Keratinocyte (primary cell): Measurements from ENCODE around the gene ZNF219. TPM values are rescaled to one million over a fixed set of nuclear protein-coding genes. Genes with fewer than 3 reads are reported as not detected.
A peak's percentile ranks its signal among the peaks of the same experiment; 100 is the strongest.

ENCODE experiments used
- DNase-seq: peaks from one replicate; pipeline ENCODE4 v3.0.0-alpha.2; 2011; ENCODE audit warnings: low read depth, missing footprints, low spot score
- FAIRE-seq: peaks from 2 replicates; lab custom pipeline; 2011; peaks lifted over from hg19 to GRCh38; lab: Jason Lieb, UNC
- H2AFZ ChIP-seq: 2 replicates; pipeline ENCODE4 v1.6.0; 2012; ENCODE audit warnings: low read length, control low read depth, inconsistent platforms; ENCODE audit not compliant: control insufficient read depth
- H3K27ac ChIP-seq: 2 replicates; pipeline ENCODE4 v1.5.1; 2011; ENCODE audit warnings: low read length; ENCODE audit not compliant: control insufficient read depth, insufficient read depth
- H3K27me3 ChIP-seq: 3 replicates; pipeline ENCODE4 v1.6.0; 2011; ENCODE audit warnings: low read length; ENCODE audit not compliant: control insufficient read depth, insufficient read depth; ENCODE audit errors: extremely low read depth
- H3K36me3 ChIP-seq, 2 experiments: 2 replicates in 1 of 2; 3 replicates in 1 of 2; pipeline ENCODE4 v1.5.1; 2011; ENCODE audit warnings: low read length in 2 of 2, mild to moderate bottlenecking in 1 of 2; ENCODE audit not compliant: control insufficient read depth in 2 of 2, insufficient read depth in 2 of 2; ENCODE audit errors: extremely low read depth in 1 of 2
- H3K4me1 ChIP-seq: 3 replicates; pipeline ENCODE4 v1.5.1; 2011; ENCODE audit warnings: low read length; ENCODE audit not compliant: control insufficient read depth, insufficient read depth; ENCODE audit errors: extremely low read depth
- H3K4me2 ChIP-seq: 3 replicates; pipeline ENCODE4 v1.6.0; 2011; ENCODE audit warnings: low read depth, low read length; ENCODE audit not compliant: control insufficient read depth, insufficient read depth; ENCODE audit errors: extremely low read depth
- H3K4me3 ChIP-seq, 3 experiments: fragments of 200-600 bp in 1 of 3; sonication (generic) in 1 of 3; 2 replicates in 2 of 3; 3 replicates in 1 of 3; pipeline ENCODE4 v1.5.1; 2011 to 2016; ENCODE audit warnings: low read length in 3 of 3, mild to moderate bottlenecking in 3 of 3, control low read depth in 2 of 3, inconsistent platforms in 1 of 3, low read depth in 1 of 3, mixed read lengths in 1 of 3, mixed run types in 1 of 3, moderate library complexity in 1 of 3; ENCODE audit not compliant: control insufficient read depth in 2 of 3, insufficient read depth in 2 of 3; ENCODE audit errors: extremely low read depth in 1 of 3
- H3K79me2 ChIP-seq: 2 replicates; pipeline ENCODE4 v1.6.0; 2012; ENCODE audit warnings: low read length; ENCODE audit not compliant: control insufficient read depth, insufficient read depth
- H3K9ac ChIP-seq: 3 replicates; pipeline ENCODE4 v1.6.0; 2011; ENCODE audit warnings: low read length; ENCODE audit not compliant: control insufficient read depth, insufficient read depth; ENCODE audit errors: extremely low read depth
- H3K9me1 ChIP-seq: 3 replicates; pipeline ENCODE4 v1.6.0; 2011; ENCODE audit warnings: low read length; ENCODE audit not compliant: control insufficient read depth, insufficient read depth; ENCODE audit errors: extremely low read depth
- H3K9me3 ChIP-seq: 2 replicates; pipeline ENCODE4 v1.5.1; 2012; ENCODE audit warnings: low read depth, low read length; ENCODE audit not compliant: control insufficient read depth
- H4K20me1 ChIP-seq: 3 replicates; pipeline ENCODE4 v1.6.0; 2011; ENCODE audit warnings: low read length; ENCODE audit not compliant: control insufficient read depth, insufficient read depth; ENCODE audit errors: extremely low read depth
- EZH2 ChIP-seq: IDR thresholded peaks from one replicate; pipeline ENCODE4 v1.6.1; 2012; ENCODE audit warnings: inconsistent platforms, mild to moderate bottlenecking, low read length, moderate library complexity
- dilution Hi-C: fragments of 300-500 bp; cut with MboI; formaldehyde crosslinking; loops from one replicate; pipeline ENCODE4 v1.7.0; 2020; ENCODE audit warnings: low sequenced_read_pairs; ENCODE audit not compliant: extremely low pct_ligation_motif_present
- polyA plus RNA-seq, 5 experiments: library from polyadenylated mRNA; depleted of rRNA in 3 of 5; stranded (reverse) in 3 of 5; stranded (forward) in 1 of 5; unstranded in 1 of 5; fragments of >200 nt; gene quantifications; 1 replicate in 1 of 5; 2 replicates in 3 of 5; 3 replicates in 1 of 5; pipeline versions ENCODE4 v1.2.1 to v1.2.3, GENCODE V29; 2011 to 2012; ENCODE audit warnings: missing spikeins in 2 of 5, low read depth in 1 of 5, low replicate concordance in 1 of 5
- TF ChIP-seq, protein P1 (sequence below), 3 experiments: IDR thresholded peaks in 1 of 3; conservative IDR thresholded peaks in 1 of 3; optimal IDR thresholded peaks in 1 of 3; 2 replicates in 2 of 3; 3 replicates in 1 of 3; pipeline versions ENCODE3 to v1.5.1; 2011; ENCODE audit warnings: low read length in 3 of 3, mild to moderate bottlenecking in 3 of 3, moderate library complexity in 2 of 3, control low read depth in 1 of 3, inconsistent platforms in 1 of 3; ENCODE audit not compliant: insufficient read depth in 2 of 3; ENCODE audit errors: extremely low read depth in 1 of 3

The ZNF219 gene
- polyA plus RNA-seq, 1 donor (not counting 4 experiments of a cell fraction or from before 2014, with no cell fraction given): 23.1 TPM

DNA sequence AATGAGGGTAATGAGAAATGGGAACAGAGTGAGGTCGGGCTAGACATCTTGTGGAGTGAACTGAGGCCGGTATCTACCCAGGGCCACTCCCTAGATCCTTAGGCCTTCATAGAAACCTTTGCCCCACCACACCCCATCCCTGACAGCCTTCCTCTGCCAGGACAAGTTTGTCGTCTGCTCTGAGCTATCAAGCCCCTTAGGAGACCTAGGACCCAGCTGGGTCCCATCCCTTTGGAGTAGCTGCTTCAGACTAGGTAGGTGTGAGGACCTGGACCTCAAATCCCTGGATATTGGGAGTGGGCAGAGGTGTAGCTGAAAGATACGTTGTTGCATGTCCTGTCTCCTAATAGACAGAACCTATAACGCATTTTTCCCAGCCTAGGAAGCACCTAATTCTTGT lies 2.5 kb upstream of the ZNF219 start, which contains the start of gene TMEM253:
Gene TMEM253 (plus strand): TSS at position 136 of the 400 bp plus-strand sequence. CDS start 278 bp downstream, outside the sequence.
- Histone ChIP-seq H3K4me3 (peak within 1 kb of the TSS in 1 of 3 experiments; percentile 81), H3K27ac (peak within 1 kb of the TSS; percentile 38), H2AFZ (no peak within 1 kb of the TSS), H3K4me1 (peaks cover 70% of the 10 kb centered on the region), H3K9ac (no peak within 1 kb of the TSS), H3K9me1 (no peaks in the 10 kb centered on the region), H4K20me1 (no peaks in the 10 kb centered on the region), H3K4me2 (peak within 1 kb of the TSS; percentile 99), H3K79me2 (peaks cover 35% of the 10 kb centered on the region), H3K36me3 (no peaks in the 10 kb centered on the region), H3K9me3 (no peaks in the 10 kb centered on the region), H3K27me3 (no peaks in the 10 kb centered on the region)
- no peak for FAIRE-seq
- no peak for DNase-seq
- TF ChIP-seq, protein P1, sequence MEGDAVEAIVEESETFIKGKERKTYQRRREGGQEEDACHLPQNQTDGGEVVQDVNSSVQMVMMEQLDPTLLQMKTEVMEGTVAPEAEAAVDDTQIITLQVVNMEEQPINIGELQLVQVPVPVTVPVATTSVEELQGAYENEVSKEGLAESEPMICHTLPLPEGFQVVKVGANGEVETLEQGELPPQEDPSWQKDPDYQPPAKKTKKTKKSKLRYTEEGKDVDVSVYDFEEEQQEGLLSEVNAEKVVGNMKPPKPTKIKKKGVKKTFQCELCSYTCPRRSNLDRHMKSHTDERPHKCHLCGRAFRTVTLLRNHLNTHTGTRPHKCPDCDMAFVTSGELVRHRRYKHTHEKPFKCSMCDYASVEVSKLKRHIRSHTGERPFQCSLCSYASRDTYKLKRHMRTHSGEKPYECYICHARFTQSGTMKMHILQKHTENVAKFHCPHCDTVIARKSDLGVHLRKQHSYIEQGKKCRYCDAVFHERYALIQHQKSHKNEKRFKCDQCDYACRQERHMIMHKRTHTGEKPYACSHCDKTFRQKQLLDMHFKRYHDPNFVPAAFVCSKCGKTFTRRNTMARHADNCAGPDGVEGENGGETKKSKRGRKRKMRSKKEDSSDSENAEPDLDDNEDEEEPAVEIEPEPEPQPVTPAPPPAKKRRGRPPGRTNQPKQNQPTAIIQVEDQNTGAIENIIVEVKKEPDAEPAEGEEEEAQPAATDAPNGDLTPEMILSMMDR (optimal IDR thresholded peaks at IDR 0.05 in 1 of 3, IDR thresholded peaks at IDR 0.05 in 1 of 3, conservative IDR thresholded peaks at IDR 0.05 in 1 of 3; ENCODE audit: extremely low read depth in 1 of 3, insufficient read depth in 2 of 3, low read length in 3 of 3): no peak
- no peak for TF ChIP-seq EZH2
- dilution Hi-C loops: no loop called here

DNA sequence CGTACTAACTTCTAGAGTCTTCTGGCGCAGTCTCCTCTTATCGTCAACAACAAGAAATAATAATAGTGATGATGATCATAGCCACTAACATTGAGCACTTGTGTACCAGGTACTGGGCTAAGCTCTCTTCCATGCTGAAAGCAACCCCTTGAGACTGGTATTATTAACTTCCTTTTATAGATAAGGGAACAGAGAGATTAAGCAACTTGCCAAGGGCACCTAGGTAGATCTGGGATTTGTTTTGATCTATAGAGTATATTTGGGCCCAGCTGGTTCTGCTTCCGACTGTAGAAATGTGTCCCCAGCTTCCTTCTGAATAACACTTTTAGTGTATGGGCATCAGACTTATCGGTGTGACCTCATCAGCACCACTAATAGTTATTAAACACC lies 1.1 kb upstream of the ZNF219 start:
- Histone ChIP-seq H3K27ac (peak overlapping the region; percentile 61), H3K4me3 (peak overlapping the region; percentile 51 to 81 (median 71)), H4K20me1 (no peaks in the 10 kb centered on the region), H3K9ac (peak overlapping the region; percentile 67), H3K9me1 (no peaks in the 10 kb centered on the region), H3K9me3 (no peaks in the 10 kb centered on the region), H2AFZ (peak overlapping the region; percentile 53), H3K36me3 (no peaks in the 10 kb centered on the region), H3K4me1 (peaks cover 64% of the 10 kb centered on the region), H3K79me2 (peaks cover 39% of the 10 kb centered on the region), H3K27me3 (no peaks in the 10 kb centered on the region), H3K4me2 (peak overlapping the region; percentile 83)
- DNase-seq (no peak), FAIRE-seq (no peak)
- dilution Hi-C loops: no loop called here
- TF ChIP-seq, protein P1 (optimal IDR thresholded peaks at IDR 0.05 in 1 of 3, IDR thresholded peaks at IDR 0.05 in 1 of 3, conservative IDR thresholded peaks at IDR 0.05 in 1 of 3; ENCODE audit: extremely low read depth in 1 of 3, insufficient read depth in 2 of 3, low read length in 3 of 3): no peak
- TF ChIP-seq EZH2: no peak
